Progenitor cell of endocrine pancreas (in vitro differentiated cells): ENCODE measurements around the gene GALNT15. TPM values are rescaled to one million over a fixed set of nuclear protein-coding genes. Genes with fewer than 3 reads are reported as not detected.

Experiments used
- DNase-seq: peaks from one replicate; pipeline ENCODE4 v3.0.0; 2021; ENCODE audit warnings: low spot score; ENCODE audit not compliant: unreplicated experiment
- H3K27ac Mint-ChIP-seq: 2 replicates; pipeline ENCODE4 v1.8.0; 2021; ENCODE audit warnings: mild to moderate bottlenecking, moderate library complexity, mixed read lengths
- H3K27me3 Mint-ChIP-seq: 2 replicates; pipeline ENCODE4 v1.8.0; 2021; ENCODE audit warnings: mixed read lengths
- H3K36me3 Mint-ChIP-seq: 2 replicates; pipeline ENCODE4 v1.8.0; 2022; ENCODE audit warnings: mixed read lengths; ENCODE audit not compliant: insufficient read depth
- H3K4me1 Mint-ChIP-seq: 2 replicates; pipeline ENCODE4 v1.8.0; 2021; ENCODE audit warnings: low read depth, mixed read lengths
- H3K4me3 Mint-ChIP-seq: 2 replicates; pipeline ENCODE4 v1.8.0; 2021; ENCODE audit warnings: low read depth, mild to moderate bottlenecking, moderate library complexity, mixed read lengths
- H3K9me3 Mint-ChIP-seq: 2 replicates; pipeline ENCODE4 v1.8.0; 2021; ENCODE audit warnings: low read depth, mixed read lengths
- CTCF ChIP-seq: fragments of 200-600 bp; sonication (generic); IDR thresholded peaks from one replicate; pipeline ENCODE4 v1.5.0; 2021; ENCODE audit warnings: antibody characterized with exemption, mild to moderate bottlenecking; ENCODE audit not compliant: unreplicated experiment
- total RNA-seq: library from RNA; stranded (reverse); gene quantifications from 2 replicates; pipeline ENCODE4 v1.2.1, GENCODE V29; 2021

The GALNT15 gene
- total RNA-seq, 1 donor from 2014 or later: 0.46 TPM

- no peaks in the 10 kb centered on the region for H3K9me3 Mint-ChIP-seq
- H3K27me3 Mint-ChIP-seq: no peaks in the 10 kb centered on the region
- H3K4me3 Mint-ChIP-seq: no peak overlapping the region
- no peak overlapping the region for H3K27ac Mint-ChIP-seq
- no peaks in the 10 kb centered on the region for H3K36me3 Mint-ChIP-seq
- peaks cover 3% of the 10 kb centered on the region for H3K4me1 Mint-ChIP-seq
- TF ChIP-seq CTCF: no peak
- DNase-seq: no peak
Observed at GRCh38 chr3:16191591-16191990, 17.1 kb downstream of the GALNT15 start.

DNA sequence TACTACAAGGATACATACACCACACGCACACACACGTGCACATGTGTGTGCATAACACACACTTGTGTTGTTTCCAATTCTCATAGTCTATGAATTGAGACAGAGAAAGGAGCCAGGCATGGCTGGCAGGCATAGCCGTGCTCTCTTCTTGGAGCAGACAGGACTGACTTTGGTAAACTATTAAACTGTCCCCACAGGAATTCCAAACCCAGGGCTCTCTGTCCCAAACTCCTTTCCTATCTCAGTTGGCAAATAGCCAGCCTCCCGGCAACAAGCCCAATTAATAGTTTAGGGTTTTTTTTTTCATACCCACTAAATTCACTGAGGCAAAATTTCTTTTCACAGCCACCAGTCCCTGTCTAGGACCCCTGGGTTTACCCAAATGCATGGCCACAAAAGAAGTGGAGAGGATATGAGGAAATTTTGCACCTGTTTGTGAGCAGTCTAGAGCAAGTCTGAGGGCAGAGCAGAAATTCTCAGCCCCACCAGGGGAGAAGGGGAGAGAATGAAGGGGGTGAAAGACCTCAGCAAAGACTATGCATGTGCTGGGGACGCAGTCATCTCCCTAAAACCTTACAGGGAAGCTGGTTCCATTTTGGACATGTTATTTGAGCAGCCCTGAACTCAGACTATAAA is 17.8 kb downstream of the GALNT15 start:
- peaks cover 3% of the 10 kb centered on the region for H3K4me1 Mint-ChIP-seq
- no peak overlapping the region for H3K27ac Mint-ChIP-seq
- no peak for TF ChIP-seq CTCF
- H3K27me3 Mint-ChIP-seq: no peaks in the 10 kb centered on the region
- H3K9me3 Mint-ChIP-seq: no peaks in the 10 kb centered on the region
- DNase-seq: no peak
- H3K4me3 Mint-ChIP-seq: no peak overlapping the region
- no peaks in the 10 kb centered on the region for H3K36me3 Mint-ChIP-seq

- no peak for DNase-seq
- TF ChIP-seq CTCF: no peak
- Mint-ChIP-seq H3K27ac (no peak overlapping the region), H3K36me3 (no peaks in the 10 kb centered on the region), H3K9me3 (no peaks in the 10 kb centered on the region), H3K4me3 (no peak overlapping the region), H3K4me1 (no peaks in the 10 kb centered on the region), H3K27me3 (peaks cover under 1% of the 10 kb centered on the region)
Observed at GRCh38 chr3:16198427-16198826, 23.9 kb downstream of the GALNT15 start.

GRCh38 chr3:16199769-16200168 is 25.3 kb downstream of the GALNT15 start:
- Mint-ChIP-seq H3K4me1 (peaks cover 3% of the 10 kb centered on the region), H3K27ac (no peak overlapping the region), H3K4me3 (no peak overlapping the region), H3K27me3 (peaks cover 4% of the 10 kb centered on the region), H3K36me3 (no peaks in the 10 kb centered on the region), H3K9me3 (no peaks in the 10 kb centered on the region)
- DNase-seq: no peak
- TF ChIP-seq CTCF: no peak

DNA sequence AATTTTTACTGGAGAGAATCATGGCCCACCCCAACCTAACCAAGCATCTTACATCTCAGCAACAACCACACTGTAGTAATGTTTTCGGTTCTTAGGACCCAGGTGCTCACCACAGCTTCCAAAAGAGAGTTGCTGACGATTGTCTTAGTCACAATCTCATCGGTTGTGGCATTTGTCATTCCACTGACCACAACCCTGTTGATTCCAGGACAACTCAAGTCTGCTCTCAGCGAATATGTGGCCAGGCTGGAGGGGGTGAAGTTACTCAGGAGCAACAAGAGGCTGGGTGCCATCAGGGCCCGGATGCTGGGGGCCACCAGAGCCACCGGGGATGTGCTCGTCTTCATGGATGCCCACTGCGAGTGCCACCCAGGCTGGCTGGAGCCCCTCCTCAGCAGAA is 25.9 kb downstream of the GALNT15 start:
- H3K27ac Mint-ChIP-seq: no peak overlapping the region
- peaks cover 3% of the 10 kb centered on the region for H3K4me1 Mint-ChIP-seq
- no peak overlapping the region for H3K4me3 Mint-ChIP-seq
- peaks cover 6% of the 10 kb centered on the region for H3K27me3 Mint-ChIP-seq
- no peak for DNase-seq
- no peaks in the 10 kb centered on the region for H3K9me3 Mint-ChIP-seq
- no peaks in the 10 kb centered on the region for H3K36me3 Mint-ChIP-seq
- TF ChIP-seq CTCF: no peak
